ENCODE results near the gene ATP9B. TPM values are rescaled to one million over a fixed set of nuclear protein-coding genes. Genes with fewer than 3 reads are reported as not detected.

Gene ATP9B
- total RNA-seq, 1 experiment from 2014 or later = 17.8 TPM

DNA sequence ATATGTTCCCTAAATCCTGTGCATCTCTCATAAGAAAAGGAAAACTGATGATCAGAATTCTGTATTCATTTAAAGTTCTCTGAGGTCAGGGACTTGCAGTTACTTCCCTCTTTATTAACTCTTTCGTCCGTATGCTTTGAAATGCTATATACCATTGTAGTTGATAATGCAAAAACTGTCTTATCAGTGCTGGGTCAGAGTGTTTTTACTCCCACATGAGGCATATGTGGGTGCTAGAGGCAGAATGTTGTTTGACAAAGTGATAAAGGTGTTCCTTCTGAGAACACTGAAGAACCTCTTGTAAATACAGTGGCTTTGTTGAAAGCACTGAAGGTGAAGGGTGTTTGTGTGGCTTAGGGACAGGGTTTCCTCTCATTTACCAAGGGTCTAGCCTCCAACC is 190.0 kb downstream of the ATP9B start:
- Histone ChIP-seq H3K9me3 (ENCODE audit: control insufficient read depth in 1 of 2, insufficient read depth in 1 of 2, low read depth in 1 of 2, low read length in 2 of 2) (no peaks in the 10 kb centered on the region), H3K9ac (ENCODE audit: low read length) (no peak overlapping the region), H3K36me3 (ENCODE audit: control insufficient read depth in 1 of 2, insufficient read depth in 2 of 2, low read length in 2 of 2) (no peaks in the 10 kb centered on the region; a peak in 1 of 4 replicates), H3K4me2 (ENCODE audit: low read length) (no peak overlapping the region), H3K9me2 (ENCODE audit: insufficient read depth) (no peaks in the 10 kb centered on the region), H2AFZ (ENCODE audit: low read depth, low read length, poor library complexity, severe bottlenecking) (no peak overlapping the region), H3K4me1 (ENCODE audit: control insufficient read depth in 1 of 2, insufficient read depth in 2 of 2, low read length in 2 of 2) (no peaks in the 10 kb centered on the region), H3K4me3 (replicated peaks in 1 of 2; ENCODE audit: low read depth in 1 of 2, low read length in 2 of 2) (no peak overlapping the region), H3K27me3 (ENCODE audit: insufficient read depth, low read length) (no peaks in the 10 kb centered on the region), H4K20me1 (ENCODE audit: insufficient read depth) (no peaks in the 10 kb centered on the region), H3K79me2 (ENCODE audit: insufficient read depth, low read length) (no peaks in the 10 kb centered on the region), H3K27ac (ENCODE audit: low read depth, low read length) (no peak overlapping the region)
- no TSS peak for BruUV-seq (replicated peaks)
- no peak for ATAC-seq
- no peak for DNase-seq (ENCODE audit: low read depth, low spot score)
- TF ChIP-seq EGR1 (IDR thresholded peaks at IDR 0.05; ENCODE audit: low read depth) (no peak), JUND (IDR thresholded peaks at IDR 0.05) (no peak), RAD21 (IDR thresholded peaks at IDR 0.05; ENCODE audit: low read depth) (no peak), EZH2 (IDR thresholded peaks at IDR 0.05) (no peak)
- TF ChIP-seq, protein P1, sequence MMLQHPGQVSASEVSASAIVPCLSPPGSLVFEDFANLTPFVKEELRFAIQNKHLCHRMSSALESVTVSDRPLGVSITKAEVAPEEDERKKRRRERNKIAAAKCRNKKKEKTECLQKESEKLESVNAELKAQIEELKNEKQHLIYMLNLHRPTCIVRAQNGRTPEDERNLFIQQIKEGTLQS (IDR thresholded peaks at IDR 0.05) = no peak
- ChIA-PET CTCF (no interaction called here), RAD21 (ENCODE audit: low non-redundant PET in 1 of 2, low total read pairs in 2 of 2, uncharacterized antibody in 2 of 2, unreplicated experiment in 2 of 2) (no interaction called here), POLR2A (no interaction called here)
- intact Hi-C loops (cut with micrococcal nuclease) = no loop called here

DNA sequence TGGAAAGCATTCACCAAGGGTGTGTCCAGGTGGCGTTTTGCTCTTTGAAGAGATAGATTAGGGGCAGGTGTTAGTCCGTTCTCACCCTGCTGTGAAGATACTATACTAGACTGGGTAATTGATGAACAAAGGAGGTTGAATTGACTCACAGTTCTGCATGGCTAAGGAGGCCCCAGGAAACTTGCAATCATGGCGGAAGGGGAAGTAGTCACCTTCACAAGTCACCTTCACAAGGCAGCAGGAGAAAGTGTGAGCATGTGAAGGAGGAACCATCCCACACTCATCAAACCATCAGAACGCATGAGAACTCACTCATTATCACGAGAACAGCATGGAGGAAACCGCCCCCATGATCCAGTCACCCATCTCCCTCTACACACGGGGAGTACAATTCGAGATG is 190.8 kb downstream of the ATP9B start:
- RAD21 ChIA-PET (ENCODE audit: low non-redundant PET in 1 of 2, low total read pairs in 2 of 2, uncharacterized antibody in 2 of 2, unreplicated experiment in 2 of 2) = no interaction called here
- CTCF ChIA-PET = no interaction called here
- POLR2A ChIA-PET = no interaction called here
- TF ChIP-seq CEBPB (IDR thresholded peaks at IDR 0.05; ENCODE audit: low read depth) = no peak
- TF ChIP-seq, protein P2, sequence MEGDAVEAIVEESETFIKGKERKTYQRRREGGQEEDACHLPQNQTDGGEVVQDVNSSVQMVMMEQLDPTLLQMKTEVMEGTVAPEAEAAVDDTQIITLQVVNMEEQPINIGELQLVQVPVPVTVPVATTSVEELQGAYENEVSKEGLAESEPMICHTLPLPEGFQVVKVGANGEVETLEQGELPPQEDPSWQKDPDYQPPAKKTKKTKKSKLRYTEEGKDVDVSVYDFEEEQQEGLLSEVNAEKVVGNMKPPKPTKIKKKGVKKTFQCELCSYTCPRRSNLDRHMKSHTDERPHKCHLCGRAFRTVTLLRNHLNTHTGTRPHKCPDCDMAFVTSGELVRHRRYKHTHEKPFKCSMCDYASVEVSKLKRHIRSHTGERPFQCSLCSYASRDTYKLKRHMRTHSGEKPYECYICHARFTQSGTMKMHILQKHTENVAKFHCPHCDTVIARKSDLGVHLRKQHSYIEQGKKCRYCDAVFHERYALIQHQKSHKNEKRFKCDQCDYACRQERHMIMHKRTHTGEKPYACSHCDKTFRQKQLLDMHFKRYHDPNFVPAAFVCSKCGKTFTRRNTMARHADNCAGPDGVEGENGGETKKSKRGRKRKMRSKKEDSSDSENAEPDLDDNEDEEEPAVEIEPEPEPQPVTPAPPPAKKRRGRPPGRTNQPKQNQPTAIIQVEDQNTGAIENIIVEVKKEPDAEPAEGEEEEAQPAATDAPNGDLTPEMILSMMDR (IDR thresholded peaks at IDR 0.05 in 2 of 3, conservative IDR thresholded peaks at IDR 0.05 in 1 of 3; ENCODE audit: borderline replicate concordance in 1 of 3, insufficient read depth in 1 of 3, low read depth in 2 of 3, low read length in 2 of 3) = no peak
- no peak for TF ChIP-seq POLR2AphosphoS5 (IDR thresholded peaks at IDR 0.05; ENCODE audit: low read depth, low read length)
- TF ChIP-seq SP1 (IDR thresholded peaks at IDR 0.05; ENCODE audit: low read depth) = no peak
- TF ChIP-seq FOSL1 (IDR thresholded peaks at IDR 0.05; ENCODE audit: low read depth) = no peak
- TF ChIP-seq JUND (IDR thresholded peaks at IDR 0.05) = no peak
- TF ChIP-seq, protein P3, sequence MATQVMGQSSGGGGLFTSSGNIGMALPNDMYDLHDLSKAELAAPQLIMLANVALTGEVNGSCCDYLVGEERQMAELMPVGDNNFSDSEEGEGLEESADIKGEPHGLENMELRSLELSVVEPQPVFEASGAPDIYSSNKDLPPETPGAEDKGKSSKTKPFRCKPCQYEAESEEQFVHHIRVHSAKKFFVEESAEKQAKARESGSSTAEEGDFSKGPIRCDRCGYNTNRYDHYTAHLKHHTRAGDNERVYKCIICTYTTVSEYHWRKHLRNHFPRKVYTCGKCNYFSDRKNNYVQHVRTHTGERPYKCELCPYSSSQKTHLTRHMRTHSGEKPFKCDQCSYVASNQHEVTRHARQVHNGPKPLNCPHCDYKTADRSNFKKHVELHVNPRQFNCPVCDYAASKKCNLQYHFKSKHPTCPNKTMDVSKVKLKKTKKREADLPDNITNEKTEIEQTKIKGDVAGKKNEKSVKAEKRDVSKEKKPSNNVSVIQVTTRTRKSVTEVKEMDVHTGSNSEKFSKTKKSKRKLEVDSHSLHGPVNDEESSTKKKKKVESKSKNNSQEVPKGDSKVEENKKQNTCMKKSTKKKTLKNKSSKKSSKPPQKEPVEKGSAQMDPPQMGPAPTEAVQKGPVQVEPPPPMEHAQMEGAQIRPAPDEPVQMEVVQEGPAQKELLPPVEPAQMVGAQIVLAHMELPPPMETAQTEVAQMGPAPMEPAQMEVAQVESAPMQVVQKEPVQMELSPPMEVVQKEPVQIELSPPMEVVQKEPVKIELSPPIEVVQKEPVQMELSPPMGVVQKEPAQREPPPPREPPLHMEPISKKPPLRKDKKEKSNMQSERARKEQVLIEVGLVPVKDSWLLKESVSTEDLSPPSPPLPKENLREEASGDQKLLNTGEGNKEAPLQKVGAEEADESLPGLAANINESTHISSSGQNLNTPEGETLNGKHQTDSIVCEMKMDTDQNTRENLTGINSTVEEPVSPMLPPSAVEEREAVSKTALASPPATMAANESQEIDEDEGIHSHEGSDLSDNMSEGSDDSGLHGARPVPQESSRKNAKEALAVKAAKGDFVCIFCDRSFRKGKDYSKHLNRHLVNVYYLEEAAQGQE (IDR thresholded peaks at IDR 0.05; ENCODE audit: low read depth) = no peak
- TF ChIP-seq, protein P4, sequence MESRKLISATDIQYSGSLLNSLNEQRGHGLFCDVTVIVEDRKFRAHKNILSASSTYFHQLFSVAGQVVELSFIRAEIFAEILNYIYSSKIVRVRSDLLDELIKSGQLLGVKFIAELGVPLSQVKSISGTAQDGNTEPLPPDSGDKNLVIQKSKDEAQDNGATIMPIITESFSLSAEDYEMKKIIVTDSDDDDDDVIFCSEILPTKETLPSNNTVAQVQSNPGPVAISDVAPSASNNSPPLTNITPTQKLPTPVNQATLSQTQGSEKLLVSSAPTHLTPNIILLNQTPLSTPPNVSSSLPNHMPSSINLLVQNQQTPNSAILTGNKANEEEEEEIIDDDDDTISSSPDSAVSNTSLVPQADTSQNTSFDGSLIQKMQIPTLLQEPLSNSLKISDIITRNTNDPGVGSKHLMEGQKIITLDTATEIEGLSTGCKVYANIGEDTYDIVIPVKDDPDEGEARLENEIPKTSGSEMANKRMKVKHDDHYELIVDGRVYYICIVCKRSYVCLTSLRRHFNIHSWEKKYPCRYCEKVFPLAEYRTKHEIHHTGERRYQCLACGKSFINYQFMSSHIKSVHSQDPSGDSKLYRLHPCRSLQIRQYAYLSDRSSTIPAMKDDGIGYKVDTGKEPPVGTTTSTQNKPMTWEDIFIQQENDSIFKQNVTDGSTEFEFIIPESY (IDR thresholded peaks at IDR 0.05; ENCODE audit: extremely low read depth, insufficient replicate concordance, low read length) = no peak
- TF ChIP-seq SRF (IDR thresholded peaks at IDR 0.05; ENCODE audit: low read depth) = no peak
- TF ChIP-seq ZFX (IDR thresholded peaks at IDR 0.05) = no peak
- TF ChIP-seq RAD21 (IDR thresholded peaks at IDR 0.05; ENCODE audit: low read depth) = no peak
- TF ChIP-seq EZH2 (IDR thresholded peaks at IDR 0.05) = no peak
- no peak for TF ChIP-seq ELF1 (IDR thresholded peaks at IDR 0.05; ENCODE audit: borderline replicate concordance, low read depth)

More for the DNA sequence above, 190.8 kb downstream of the ATP9B start:
- Histone ChIP-seq H2AFZ (ENCODE audit: low read depth, low read length, poor library complexity, severe bottlenecking) (no peak overlapping the region), H3K27ac (ENCODE audit: low read depth, low read length) (no peak overlapping the region), H3K9me2 (ENCODE audit: insufficient read depth) (no peaks in the 10 kb centered on the region), H3K27me3 (ENCODE audit: insufficient read depth, low read length) (no peaks in the 10 kb centered on the region), H3K4me1 (ENCODE audit: control insufficient read depth in 1 of 2, insufficient read depth in 2 of 2, low read length in 2 of 2) (no peaks in the 10 kb centered on the region), H3K9ac (ENCODE audit: low read length) (no peak overlapping the region), H3K4me2 (ENCODE audit: low read length) (no peak overlapping the region), H3K4me3 (replicated peaks in 1 of 2; ENCODE audit: low read depth in 1 of 2, low read length in 2 of 2) (no peak overlapping the region), H4K20me1 (ENCODE audit: insufficient read depth) (no peaks in the 10 kb centered on the region), H3K36me3 (ENCODE audit: control insufficient read depth in 1 of 2, insufficient read depth in 2 of 2, low read length in 2 of 2) (no peaks in the 10 kb centered on the region; a peak in 1 of 4 replicates), H3K9me3 (ENCODE audit: control insufficient read depth in 1 of 2, insufficient read depth in 1 of 2, low read depth in 1 of 2, low read length in 2 of 2) (no peaks in the 10 kb centered on the region), H3K79me2 (ENCODE audit: insufficient read depth, low read length) (no peaks in the 10 kb centered on the region)
- intact Hi-C loops (cut with micrococcal nuclease) = no loop called here
- ATAC-seq (no peak), DNase-seq (ENCODE audit: low read depth, low spot score) (no peak)
- BruUV-seq (replicated peaks) = no TSS peak

All from HCT116 (cell line).